ENCODE results near the gene SCD5. TPM values are rescaled to one million over a fixed set of nuclear protein-coding genes. Genes with fewer than 3 reads are reported as not detected.
A peak's percentile ranks its signal among the peaks of the same experiment; 100 is the strongest.

SCD5 gene
- total RNA-seq, 1 donor from 2014 or later, result 57.4 TPM

- no peak for DNase-seq (ENCODE audit: low read depth)
Measured at GRCh38 chr4:82691431-82691830, 107.2 kb downstream of the SCD5 start.

- DNase-seq (ENCODE audit: low read depth), result no peak
Measured at GRCh38 chr4:82688091-82688795, 110.4 kb downstream of the SCD5 start.

DNA sequence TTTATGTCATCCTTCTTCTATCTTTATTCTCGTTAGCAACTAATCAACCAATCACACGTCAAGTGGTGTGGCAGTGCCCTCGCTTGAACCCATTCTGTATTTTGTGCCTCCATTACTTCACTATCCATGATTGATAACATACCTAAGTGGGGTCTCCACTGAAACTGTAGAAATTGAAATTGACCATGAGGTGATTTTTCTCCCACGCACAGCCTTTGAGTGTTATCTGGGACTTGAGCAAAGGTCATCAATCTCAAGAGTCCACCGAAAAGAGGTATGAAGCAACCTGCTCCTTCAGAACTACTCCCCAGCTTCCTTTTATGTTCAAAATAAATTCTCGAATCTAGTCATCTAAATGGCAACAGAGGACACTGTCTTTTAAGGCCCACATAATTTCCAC lies 111.1 kb downstream of the SCD5 start:
- DNase-seq (ENCODE audit: low read depth), result no peak

- no peak for DNase-seq (ENCODE audit: low read depth)
Measured at GRCh38 chr4:82681754-82682153, 116.8 kb downstream of the SCD5 start.

GRCh38 chr4:82680834-82681233 lies 117.8 kb downstream of the SCD5 start:
- DNase-seq (ENCODE audit: low read depth), result no peak

GRCh38 chr4:82679531-82679930 lies 119.1 kb downstream of the SCD5 start:
- DNase-seq (ENCODE audit: low read depth), result no peak

- DNase-seq (ENCODE audit: low read depth), result peak; percentile 2
Measured at GRCh38 chr4:82678051-82678450, 120.5 kb downstream of the SCD5 start.

- DNase-seq (ENCODE audit: low read depth), result peak; percentile 2
Measured at GRCh38 chr4:82677327-82677726, 121.3 kb downstream of the SCD5 start.

GRCh38 chr4:82667761-82668480 lies 130.7 kb downstream of the SCD5 start:
- no peak for DNase-seq (ENCODE audit: low read depth)

GRCh38 chr4:82666970-82667665 lies 131.5 kb downstream of the SCD5 start:
- no peak for DNase-seq (ENCODE audit: low read depth)

DNA sequence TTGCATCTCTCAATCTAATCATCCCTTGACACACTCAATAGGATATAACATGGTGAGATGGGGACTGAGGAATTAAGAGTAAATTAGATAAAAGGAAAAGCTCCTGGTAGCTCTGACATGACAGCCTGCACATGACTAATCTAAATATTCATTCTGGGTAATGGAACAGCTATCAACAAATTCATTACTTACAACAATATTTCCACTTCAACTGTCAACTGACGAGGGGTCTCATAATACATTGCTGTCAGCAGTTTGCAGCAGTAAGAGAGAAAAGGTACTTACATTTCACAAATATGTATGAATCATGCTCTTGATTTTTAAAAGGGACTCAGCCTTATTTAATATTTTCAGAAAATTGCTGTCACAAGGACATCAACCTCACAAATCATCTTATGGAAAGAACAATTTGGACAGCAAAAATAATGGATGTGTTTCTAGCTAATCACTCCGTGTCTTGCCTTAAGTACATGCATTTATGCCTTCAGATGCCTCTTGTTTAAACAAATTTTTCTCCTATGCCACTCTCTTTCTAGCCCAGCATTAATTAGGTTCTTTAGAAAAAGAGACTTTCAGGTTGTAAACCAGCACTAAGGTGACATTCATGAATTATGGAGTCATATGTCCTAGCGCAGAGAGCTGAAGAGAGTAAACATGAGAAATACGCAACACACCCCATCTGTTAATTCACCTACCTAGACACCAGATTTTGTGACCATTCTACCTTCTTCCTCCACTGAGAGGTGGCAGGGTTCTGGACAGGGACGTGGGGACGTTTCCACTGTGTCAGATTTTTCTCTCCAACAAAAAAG lies 137.2 kb downstream of the SCD5 start:
- DNase-seq (ENCODE audit: low read depth), result no peak

DNA sequence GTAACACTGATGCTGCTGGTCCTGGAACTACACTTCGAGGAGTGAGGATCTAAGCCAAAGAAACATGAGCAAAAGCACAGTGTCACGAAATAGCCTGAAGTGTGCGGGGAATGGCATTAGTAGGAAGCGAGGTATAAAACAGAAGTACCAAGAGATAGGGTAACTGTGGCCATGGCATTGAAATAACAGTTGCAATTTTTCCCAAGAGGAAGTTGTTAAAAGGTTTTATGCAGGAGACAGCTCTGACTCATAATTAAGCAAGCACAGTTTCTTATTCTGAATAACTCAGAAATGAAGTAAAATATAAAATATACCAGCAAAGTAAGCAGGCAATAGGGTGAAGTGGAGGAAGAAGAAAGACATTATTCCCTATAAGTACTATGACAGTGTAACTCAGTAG lies 146.5 kb downstream of the SCD5 start:
- peak; percentile 73 for DNase-seq (ENCODE audit: low read depth)

- DNase-seq (ENCODE audit: low read depth), result no peak
Measured at GRCh38 chr4:82650868-82651267, 147.7 kb downstream of the SCD5 start.

DNA sequence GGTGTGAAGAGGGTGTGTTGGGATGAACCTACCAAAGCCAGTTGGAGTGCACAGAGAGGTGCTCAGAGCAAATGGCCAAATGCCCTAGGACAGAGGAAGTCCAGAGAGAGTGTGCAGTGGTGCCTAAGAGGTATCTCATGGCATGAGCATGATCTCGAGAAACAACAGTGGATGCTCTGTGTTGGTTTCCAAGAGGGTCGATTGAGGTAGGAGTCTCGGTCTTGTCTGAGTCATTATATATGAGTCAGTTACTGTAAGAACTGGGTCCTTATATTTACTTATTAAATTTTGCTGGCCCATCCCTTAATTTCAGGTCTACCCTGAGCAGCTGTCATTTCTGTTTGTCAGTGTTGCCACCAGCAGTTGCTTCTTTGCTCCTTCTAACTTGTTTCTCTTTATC lies 150.2 kb downstream of the SCD5 start:
- DNase-seq (ENCODE audit: low read depth), result peak; percentile 69

DNA sequence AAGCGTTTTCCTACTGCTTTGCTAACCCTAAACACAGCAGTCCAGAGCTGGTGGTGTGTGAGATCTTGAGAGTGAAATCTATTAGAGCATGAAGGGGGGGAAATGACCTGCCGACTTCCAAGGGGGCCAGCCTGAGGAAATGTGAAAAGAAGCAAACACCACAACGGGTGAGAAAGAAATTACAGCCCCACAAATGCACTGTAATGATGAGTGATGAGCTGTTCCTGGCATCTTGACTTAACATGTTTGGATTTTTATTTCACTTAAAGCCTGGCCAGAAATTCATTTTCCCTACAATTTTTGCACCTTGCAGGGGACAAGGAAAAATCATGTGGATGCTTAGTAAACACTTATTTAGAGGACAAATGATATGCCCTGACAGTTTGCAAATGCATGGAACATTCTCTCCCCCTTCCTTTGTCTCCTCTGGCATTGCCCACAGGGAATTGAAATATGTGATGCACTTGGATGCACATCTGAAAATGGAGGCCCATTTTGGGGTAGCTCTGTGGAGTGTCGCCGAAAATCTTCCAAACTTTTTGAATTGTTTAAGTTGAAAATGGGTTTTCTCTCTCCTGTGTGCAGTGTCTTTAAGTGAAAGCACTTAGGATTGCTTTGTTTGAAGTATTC lies 152.5 kb downstream of the SCD5 start:
- DNase-seq (ENCODE audit: low read depth), result peak; percentile 38

GRCh38 chr4:82644734-82645126 lies 153.9 kb downstream of the SCD5 start:
- no peak for DNase-seq (ENCODE audit: low read depth)

DNA sequence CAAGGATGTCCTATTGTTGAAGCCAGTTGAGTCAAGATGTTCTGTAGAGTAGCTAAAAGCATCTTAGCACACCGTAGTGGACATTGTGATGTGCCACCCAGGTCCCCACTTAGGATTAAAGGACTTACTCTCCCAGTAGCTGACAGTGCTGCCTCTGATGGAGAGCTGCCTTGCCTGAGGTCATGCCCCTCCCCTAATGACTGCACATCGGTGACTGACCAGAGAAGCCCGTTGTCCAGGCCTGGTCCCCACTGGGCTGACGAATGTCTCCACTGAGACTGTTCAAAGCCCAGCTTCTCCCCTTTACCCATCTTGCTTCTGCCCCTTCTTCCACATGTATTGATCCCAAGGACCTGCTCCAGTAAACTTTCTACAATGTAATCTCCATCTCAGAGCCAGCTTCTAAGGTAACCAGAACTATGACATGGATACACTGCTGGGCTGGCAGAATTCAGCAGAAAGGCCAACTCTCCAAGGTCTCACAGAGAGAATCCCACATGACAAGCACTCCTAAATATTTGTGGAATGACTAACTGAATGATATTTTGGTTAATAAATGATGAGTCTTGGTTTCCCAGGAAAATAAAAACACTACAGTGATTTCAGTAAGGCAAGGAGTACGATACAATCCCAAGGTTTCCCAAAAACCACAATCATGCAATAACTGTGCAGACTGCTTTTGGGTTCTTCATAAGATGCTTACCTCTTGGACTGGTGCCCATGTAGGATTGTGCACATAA lies 154.4 kb downstream of the SCD5 start:
- DNase-seq (ENCODE audit: low read depth), result peak; percentile 98

- no peak for DNase-seq (ENCODE audit: low read depth)
Measured at GRCh38 chr4:82642331-82642730, 156.3 kb downstream of the SCD5 start.

GRCh38 chr4:82640540-82640939 lies 158.1 kb downstream of the SCD5 start:
- DNase-seq (ENCODE audit: low read depth), result no peak

GRCh38 chr4:82639971-82640370 lies 158.6 kb downstream of the SCD5 start:
- no peak for DNase-seq (ENCODE audit: low read depth)

GRCh38 chr4:82638479-82638878 lies 160.1 kb downstream of the SCD5 start:
- no peak for DNase-seq (ENCODE audit: low read depth)

Measured in renal cortical epithelial cell (primary cell).